SK-N-MC (cell line): ENCODE measurements around the gene ROS1.

Experiments used
- DNase-seq: peaks from one replicate; pipeline ENCODE4 v3.0.0-alpha.2; 2011; ENCODE audit warnings: low read depth, low spot score
- H3K27ac ChIP-seq: fragments of 200-600 bp; sonication (generic); 2 replicates; pipeline ENCODE4 v1.5.1; 2016; ENCODE audit warnings: mixed run types
- H3K36me3 ChIP-seq: fragments of 200-600 bp; sonication (generic); 2 replicates; pipeline ENCODE4 v1.6.1; 2017; ENCODE audit warnings: antibody characterized with exemption, low read length, mixed read lengths; ENCODE audit not compliant: insufficient read depth
- H3K4me3 ChIP-seq: fragments of 200-600 bp; sonication (generic); 2 replicates; pipeline ENCODE4 v1.5.1; 2016
- H3K9ac ChIP-seq: fragments of 200-600 bp; sonication (generic); 2 replicates; pipeline ENCODE4 v1.8.0; 2017; ENCODE audit warnings: mixed run types, mixed read lengths; ENCODE audit not compliant: insufficient read length
- H3K9me3 ChIP-seq: fragments of 200-600 bp; sonication (generic); 2 replicates; pipeline ENCODE4 v1.6.1; 2017; ENCODE audit warnings: low read depth, mild to moderate bottlenecking, antibody characterized with exemption, low read length, moderate library complexity, mixed read lengths
- EZH2 ChIP-seq: fragments of 200-600 bp; sonication (generic); IDR thresholded peaks from one replicate; pipeline ENCODE4 v1.6.1; 2017; ENCODE audit warnings: antibody characterized with exemption
- FOXP2 ChIP-seq: optimal IDR thresholded peaks from 2 replicates; pipeline ENCODE3; 2011; ENCODE audit warnings: mild to moderate bottlenecking, moderate library complexity; ENCODE audit not compliant: insufficient read depth; ENCODE audit errors: extremely low read length, control extremely low read depth
- POLR2AphosphoS5 ChIP-seq: IDR thresholded peaks from 2 replicates; pipeline ENCODE4 v1.6.1; 2012; ENCODE audit warnings: mild to moderate bottlenecking, low read depth, low read length, borderline replicate concordance

ROS1 gene

DNA sequence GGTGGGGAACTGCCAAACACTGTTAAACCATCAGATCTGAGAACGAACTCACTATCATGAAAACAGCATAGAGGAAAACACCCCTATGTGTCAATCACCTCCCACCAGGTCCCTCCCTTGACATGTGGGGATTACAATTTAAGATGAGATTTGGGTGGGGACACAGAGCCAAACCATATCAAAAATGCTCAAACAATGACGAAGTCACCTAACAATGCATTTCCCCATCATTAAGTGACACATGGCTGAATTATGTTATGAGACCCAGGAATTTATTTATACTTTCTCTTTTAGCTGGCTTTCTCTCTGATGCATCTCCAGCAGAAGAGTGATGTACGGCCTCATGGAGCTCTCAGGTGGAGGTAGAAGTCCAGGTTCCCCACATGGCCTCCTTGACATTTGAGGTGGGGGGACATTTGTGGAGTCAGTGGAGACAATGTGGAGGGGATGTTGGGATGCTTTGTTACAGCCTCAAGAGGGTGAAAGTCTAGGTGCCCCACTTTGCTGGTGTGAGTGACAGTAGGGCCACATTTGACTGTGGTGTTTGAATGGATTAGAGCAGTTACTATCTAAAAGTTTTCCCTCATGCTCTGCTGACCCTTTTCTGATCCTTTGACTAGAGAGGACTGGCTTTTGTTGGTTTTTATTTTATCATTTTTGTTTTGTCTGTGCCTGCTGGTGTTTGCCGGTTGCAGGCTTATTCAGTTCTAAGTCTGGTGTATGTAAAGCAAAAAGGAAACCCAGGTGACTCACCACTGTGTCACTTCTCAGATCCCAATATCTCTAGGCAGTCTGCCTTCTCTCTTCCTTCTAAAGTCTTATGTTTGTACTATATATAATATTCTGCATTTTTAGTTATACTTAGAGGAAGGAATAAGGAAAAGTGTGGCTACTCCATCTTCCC is 38.3 kb upstream of the ROS1 start:
- no peak for DNase-seq
- Histone ChIP-seq H3K27ac (no peak overlapping the region), H3K4me3 (no peak overlapping the region), H3K36me3 (no peaks in the 10 kb centered on the region), H3K9ac (no peak overlapping the region), H3K9me3 (no peaks in the 10 kb centered on the region)
- TF ChIP-seq FOXP2 (no peak), EZH2 (no peak), POLR2AphosphoS5 (no peak)

DNA sequence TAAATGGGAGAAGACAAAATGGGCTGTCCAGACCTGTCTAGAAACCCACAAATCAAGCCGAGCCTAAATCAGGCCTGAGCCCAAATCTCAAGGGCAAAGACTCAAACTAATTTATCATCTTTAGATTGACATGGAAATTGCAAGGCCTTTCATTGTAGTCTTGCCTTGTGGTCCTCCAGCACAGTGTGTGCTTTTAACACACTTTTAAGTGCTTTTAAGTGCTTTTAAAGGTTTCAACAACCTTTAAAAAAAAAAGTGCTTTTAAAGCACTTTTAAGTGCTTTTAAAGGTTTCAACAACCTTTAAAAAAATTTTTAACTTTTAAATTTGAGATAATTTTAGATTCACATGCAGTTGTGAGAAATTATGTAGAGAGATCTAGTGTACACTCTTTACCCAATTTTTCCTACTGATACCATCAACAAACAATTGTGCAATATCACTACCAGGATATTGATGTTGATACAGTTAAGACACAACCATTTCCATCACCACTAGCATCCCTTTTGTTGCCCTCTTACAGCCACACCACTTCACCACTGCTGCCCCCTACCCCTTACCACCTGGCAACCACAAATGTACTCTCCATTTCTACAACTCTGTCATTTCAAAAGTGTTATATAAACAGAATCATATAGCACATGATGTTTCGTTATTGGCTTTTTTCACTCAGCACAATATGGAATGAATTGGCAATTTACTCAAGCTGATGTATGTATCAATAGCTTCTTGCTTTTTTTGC is 33.6 kb upstream of the ROS1 start:
- Histone ChIP-seq H3K9ac (no peak overlapping the region), H3K36me3 (no peaks in the 10 kb centered on the region), H3K9me3 (no peaks in the 10 kb centered on the region), H3K27ac (no peak overlapping the region), H3K4me3 (no peak overlapping the region)
- TF ChIP-seq FOXP2: no peak
- TF ChIP-seq POLR2AphosphoS5: no peak
- TF ChIP-seq EZH2: no peak
- DNase-seq: no peak

DNA sequence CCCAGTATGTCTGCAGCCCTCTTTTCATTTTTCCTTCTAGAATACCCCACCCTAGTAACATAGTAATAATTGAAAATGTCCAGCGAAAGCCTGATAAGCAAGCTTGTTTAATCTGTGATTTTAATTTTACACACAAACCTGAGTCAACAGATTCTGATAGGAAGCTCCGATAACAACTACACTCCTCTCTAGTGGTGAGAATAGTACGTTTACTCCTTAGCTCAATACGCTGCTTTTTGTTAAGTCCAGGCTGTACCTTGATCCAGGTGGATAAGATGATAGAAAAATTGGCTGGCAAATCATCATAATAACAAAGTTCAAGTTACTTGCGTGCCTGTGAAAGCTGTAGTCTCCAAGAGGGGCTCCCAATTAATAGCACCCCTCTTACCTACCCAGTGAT is 31.3 kb upstream of the ROS1 start:
- H3K27ac ChIP-seq: no peak overlapping the region
- no peak for DNase-seq
- no peaks in the 10 kb centered on the region for H3K9me3 ChIP-seq
- no peak overlapping the region for H3K4me3 ChIP-seq
- H3K36me3 ChIP-seq: no peaks in the 10 kb centered on the region
- TF ChIP-seq FOXP2 (no peak), EZH2 (no peak), POLR2AphosphoS5 (no peak)
- H3K9ac ChIP-seq: no peak overlapping the region

DNA sequence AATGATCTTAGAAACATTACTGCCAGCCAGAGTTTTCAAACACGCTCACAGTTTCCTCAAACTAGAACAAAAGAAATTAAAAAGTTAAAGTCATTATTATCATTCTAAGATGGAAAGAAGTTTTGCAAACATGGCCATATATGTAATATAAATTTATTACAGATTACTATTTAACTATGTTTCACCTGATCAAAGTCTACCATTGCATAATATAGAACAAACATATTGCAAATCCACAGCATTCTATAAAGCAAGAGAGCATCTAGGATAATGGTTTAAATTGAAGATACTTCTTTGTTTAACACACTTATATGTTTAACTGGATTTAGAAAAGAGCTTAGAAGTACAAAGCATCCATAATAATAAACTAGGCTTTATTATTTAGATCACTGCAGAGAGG is 30.5 kb upstream of the ROS1 start:
- H3K27ac ChIP-seq: no peak overlapping the region
- no peaks in the 10 kb centered on the region for H3K36me3 ChIP-seq
- H3K9ac ChIP-seq: no peak overlapping the region
- no peak for DNase-seq
- H3K4me3 ChIP-seq: no peak overlapping the region
- no peaks in the 10 kb centered on the region for H3K9me3 ChIP-seq
- TF ChIP-seq EZH2 (no peak), FOXP2 (no peak), POLR2AphosphoS5 (no peak)

- TF ChIP-seq POLR2AphosphoS5: no peak
- no peak for TF ChIP-seq FOXP2
- Histone ChIP-seq H3K9ac (no peak overlapping the region), H3K4me3 (no peak overlapping the region), H3K27ac (no peak overlapping the region), H3K9me3 (no peaks in the 10 kb centered on the region), H3K36me3 (no peaks in the 10 kb centered on the region)
- no peak for DNase-seq
These were observed 25.9 kb upstream of the ROS1 start for GRCh38 chr6:117451671-117452070.

DNA sequence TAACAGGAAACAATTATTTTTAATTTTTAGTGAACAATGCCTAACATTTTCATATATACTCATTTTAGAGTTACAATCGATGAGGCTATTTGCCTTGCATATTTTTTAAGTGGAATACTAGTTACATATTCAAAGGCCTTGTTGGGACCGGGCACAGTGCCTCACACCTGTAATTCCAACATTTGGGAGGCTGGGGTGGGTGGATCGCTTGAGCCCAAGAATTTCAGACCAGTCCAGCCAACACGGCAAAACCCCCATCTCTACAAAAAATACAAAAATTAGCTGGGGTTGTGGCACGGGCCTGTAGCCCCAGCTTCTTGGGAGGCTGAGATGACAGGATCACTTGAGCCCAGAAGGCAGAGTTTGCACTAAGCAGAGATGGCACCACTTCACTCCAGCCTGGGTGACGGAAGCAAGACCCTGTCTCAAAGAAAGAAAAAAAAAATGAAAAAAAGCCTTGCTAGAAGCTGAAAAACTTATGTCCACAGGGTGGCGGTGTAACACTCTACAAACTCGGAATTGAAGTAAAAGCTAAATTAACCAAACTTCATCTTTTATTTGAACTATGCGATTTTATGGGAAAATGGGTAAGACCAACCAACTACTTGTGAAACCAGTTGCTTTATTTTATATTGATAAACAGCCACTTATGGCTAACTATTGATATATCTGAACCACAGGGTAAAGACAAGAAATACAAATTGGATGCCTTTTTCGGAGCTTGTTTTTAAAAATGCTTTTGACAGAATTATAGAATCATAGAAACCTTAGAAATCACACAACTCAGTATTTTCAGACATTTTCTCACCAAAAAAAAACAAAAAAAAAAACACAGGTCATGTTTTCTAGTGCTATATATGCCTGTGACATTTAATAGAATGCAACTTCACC is 24.1 kb upstream of the ROS1 start:
- Histone ChIP-seq H3K27ac (no peak overlapping the region), H3K9ac (no peak overlapping the region)
- DNase-seq: peak; percentile 67

DNA sequence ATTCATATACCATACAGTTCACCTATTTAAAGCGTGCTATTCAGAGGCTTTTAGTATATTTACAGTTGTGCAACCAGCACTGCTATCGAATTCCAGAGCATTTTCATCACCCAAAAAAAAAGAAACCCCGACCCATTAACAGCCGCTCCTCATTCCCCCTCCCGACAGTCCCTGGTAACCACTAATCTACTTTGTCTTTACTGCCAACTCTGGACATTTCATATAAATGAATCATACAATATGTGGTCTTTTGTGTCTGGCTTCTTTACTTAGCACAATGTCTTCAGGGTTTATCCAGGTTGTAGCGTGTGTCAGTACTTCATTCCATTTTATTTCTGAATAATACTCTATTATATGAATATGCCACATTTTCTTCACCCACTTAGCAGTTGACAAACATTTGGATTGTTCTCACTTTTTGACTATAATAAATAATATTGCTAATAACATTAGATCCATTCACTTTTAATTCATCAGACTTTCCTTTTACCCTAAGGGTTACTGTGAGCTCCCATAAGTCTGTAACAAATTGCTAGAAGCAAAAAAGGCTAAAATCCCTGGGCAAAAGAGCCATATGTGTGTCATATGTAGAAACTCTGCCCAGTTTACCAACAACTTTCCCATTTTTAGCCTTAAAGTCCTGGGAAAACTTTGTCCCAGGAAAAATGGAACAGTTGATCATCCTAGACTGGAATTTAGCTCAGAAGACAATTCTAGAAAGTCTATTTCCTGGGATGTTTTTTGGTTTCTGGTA is 23.2 kb upstream of the ROS1 start:
- Histone ChIP-seq H3K9me3 (no peaks in the 10 kb centered on the region), H3K9ac (no peak overlapping the region), H3K36me3 (no peaks in the 10 kb centered on the region), H3K27ac (no peak overlapping the region), H3K4me3 (no peak overlapping the region)
- DNase-seq: no peak
- TF ChIP-seq POLR2AphosphoS5: no peak
- TF ChIP-seq FOXP2: no peak
- TF ChIP-seq EZH2: no peak

More for the DNA sequence above, 24.1 kb upstream of the ROS1 start:
- Histone ChIP-seq H3K9me3 (no peaks in the 10 kb centered on the region), H3K36me3 (no peaks in the 10 kb centered on the region), H3K4me3 (no peak overlapping the region)
- TF ChIP-seq POLR2AphosphoS5 (no peak), FOXP2 (no peak), EZH2 (no peak)

DNA sequence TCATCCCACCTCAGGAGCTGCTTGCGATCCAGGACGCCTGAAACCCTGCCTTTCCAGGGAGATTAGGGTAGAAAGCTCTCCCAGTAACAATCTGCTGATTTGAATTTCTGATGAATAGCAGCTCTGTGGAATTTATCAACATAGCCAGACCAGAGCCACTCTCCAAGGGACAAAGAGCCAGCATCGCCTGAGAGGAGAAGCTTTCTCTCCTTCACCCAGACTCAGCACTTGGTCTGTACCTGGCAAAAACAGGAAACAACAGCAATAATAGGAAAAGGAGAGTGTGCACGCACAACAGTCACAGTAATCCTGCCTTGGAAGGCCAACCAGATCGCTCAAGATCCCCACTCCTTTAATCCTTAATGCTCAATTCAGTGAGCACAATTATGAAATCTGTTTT is 22.3 kb upstream of the ROS1 start:
- Histone ChIP-seq H3K36me3 (no peaks in the 10 kb centered on the region), H3K9ac (no peak overlapping the region), H3K4me3 (no peak overlapping the region), H3K9me3 (no peaks in the 10 kb centered on the region), H3K27ac (no peak overlapping the region)
- DNase-seq: no peak
- TF ChIP-seq POLR2AphosphoS5 (no peak), EZH2 (no peak), FOXP2 (no peak)
